ENCODE measurements around the gene ABCA2. TPM values are rescaled to one million over a fixed set of nuclear protein-coding genes. Genes with fewer than 3 reads are reported as not detected.

Gene ABCA2
- total RNA-seq, 1 experiment from 2014 or later = 21.7 TPM

- H3K4me3 Mint-ChIP-seq (ENCODE audit: unreplicated experiment) = no peak overlapping the region
- H3K27ac Mint-ChIP-seq (ENCODE audit: low read depth, unreplicated experiment) = no peak overlapping the region
- ChIA-PET POLR2A (no interaction called here), CTCF (no interaction called here)
- intact Hi-C loops (cut with micrococcal nuclease) = no loop called here
- DNase-seq (ENCODE audit: unreplicated experiment) = no peak
- peaks cover 5% of the 10 kb centered on the region for H3K4me1 Mint-ChIP-seq (ENCODE audit: insufficient read depth, unreplicated experiment)
- H3K36me3 Mint-ChIP-seq (ENCODE audit: insufficient read depth, unreplicated experiment) = no peaks in the 10 kb centered on the region
- TF ChIP-seq CTCF (IDR thresholded peaks at IDR 0.05; ENCODE audit: unreplicated experiment) = no peak
- H3K27me3 Mint-ChIP-seq (ENCODE audit: insufficient read depth, unreplicated experiment) = no peaks in the 10 kb centered on the region
- BruUV-seq (replicated peaks) = no TSS peak
- H3K9me3 Mint-ChIP-seq (ENCODE audit: unreplicated experiment) = peaks cover 10% of the 10 kb centered on the region
These were observed 70.6 kb downstream of the ABCA2 start for GRCh38 chr9:136957461-136957860.

Other genes with a start within 250 kb of the ABCA2 start
- gene TMEM141, start 236.9 kb downstream of the ABCA2 start, total RNA-seq (2022) = 56.0 and 70.4 TPM in 2 replicates
- gene CCDC183, start 231.9 kb downstream of the ABCA2 start, total RNA-seq (2022) = 0.26 and 1.3 TPM in 2 replicates
- gene RABL6, start 220.3 kb downstream of the ABCA2 start, total RNA-seq (2022) = 77.8 and 84.2 TPM in 2 replicates
- gene AJM1, start 185.8 kb downstream of the ABCA2 start, total RNA-seq (2022) = 5.6 and 5.7 TPM in 2 replicates
- gene PHPT1, start 178.8 kb downstream of the ABCA2 start, total RNA-seq (2022) = 173 and 193 TPM in 2 replicates
- 11.8 and 14.1 TPM in 2 replicates for gene MAMDC4, start 175.9 kb downstream of the ABCA2 start, total RNA-seq (2022)
- 480 and 581 TPM in 2 replicates for gene EDF1, start 161.9 kb downstream of the ABCA2 start, total RNA-seq (2022)
- gene TRAF2, start 141.7 kb downstream of the ABCA2 start, total RNA-seq (2022) = 10.7 and 14.1 TPM in 2 replicates
- gene FBXW5, start 83.5 kb downstream of the ABCA2 start, total RNA-seq (2022) = 88.8 and 100 TPM in 2 replicates
- gene C8G, start 83.0 kb downstream of the ABCA2 start, total RNA-seq (2022) = 1.0 and 1.1 TPM in 2 replicates
- 0.86 and 1.2 TPM in 2 replicates for gene LCN12, start 76.0 kb downstream of the ABCA2 start, total RNA-seq (2022)
- 1.1 and 1.8 TPM in 2 replicates for gene PTGDS, start 50.7 kb downstream of the ABCA2 start, total RNA-seq (2022)
- gene LCNL1, start 45.2 kb downstream of the ABCA2 start, total RNA-seq (2022) = not detected in 2 replicates
- 43.6 and 57.9 TPM in 2 replicates for gene PAXX, start 35.8 kb downstream of the ABCA2 start, total RNA-seq (2022)
- 1.2 and 4.2 TPM in 2 replicates for gene CLIC3, start 31.7 kb downstream of the ABCA2 start, total RNA-seq (2022)
- gene FUT7, start 3.9 kb upstream of the ABCA2 start, total RNA-seq (2022) = 0.12 TPM in 1 of 2 replicates, not detected in the other
- gene NPDC1, start 17.9 kb upstream of the ABCA2 start, total RNA-seq (2022) = 161 and 171 TPM in 2 replicates
- gene ENTPD2, start 25.8 kb upstream of the ABCA2 start, total RNA-seq (2022) = 13.4 and 31.5 TPM in 2 replicates
- gene SAPCD2, start 42.3 kb upstream of the ABCA2 start, total RNA-seq (2022) = 5.7 and 15.7 TPM in 2 replicates
- gene UAP1L1, start 49.3 kb upstream of the ABCA2 start, total RNA-seq (2022) = 1.0 and 3.7 TPM in 2 replicates
- gene MAN1B1, start 58.7 kb upstream of the ABCA2 start, total RNA-seq (2022) = 46.5 and 49.1 TPM in 2 replicates
- 139 and 157 TPM in 2 replicates for gene DPP7, start 86.5 kb upstream of the ABCA2 start, total RNA-seq (2022)
- gene GRIN1, start 110.9 kb upstream of the ABCA2 start, total RNA-seq (2022) = 0.61 and 1.4 TPM in 2 replicates
- gene LRRC26, start 141.8 kb upstream of the ABCA2 start, total RNA-seq (2022) = not detected in 2 replicates
- not detected in 2 replicates for gene TMEM210, start 143.8 kb upstream of the ABCA2 start, total RNA-seq (2022)
- 42.1 and 43.6 TPM in 2 replicates for gene ANAPC2, start 160.3 kb upstream of the ABCA2 start, total RNA-seq (2022)
- gene SSNA1, start 160.4 kb upstream of the ABCA2 start, total RNA-seq (2022) = 81.4 and 82.6 TPM in 2 replicates
- 12.6 and 13.4 TPM in 2 replicates for gene TPRN, start 172.5 kb upstream of the ABCA2 start, total RNA-seq (2022)
- 31.4 and 35.6 TPM in 2 replicates for gene TMEM203, start 177.4 kb upstream of the ABCA2 start, total RNA-seq (2022)
- gene NDOR1, start 177.5 kb upstream of the ABCA2 start, total RNA-seq (2022) = 16.6 and 18.0 TPM in 2 replicates
- 2.5 and 3.1 TPM in 2 replicates for gene RNF208, start 194.0 kb upstream of the ABCA2 start, total RNA-seq (2022)
- 1.4 and 1.8 TPM in 2 replicates for gene CYSRT1, start 196.9 kb upstream of the ABCA2 start, total RNA-seq (2022)
- 0.16 and 0.44 TPM in 2 replicates for gene RNF224, start 199.3 kb upstream of the ABCA2 start, total RNA-seq (2022)
- not detected in 2 replicates for gene SLC34A3, start 202.7 kb upstream of the ABCA2 start, total RNA-seq (2022)
- 171 and 180 TPM in 2 replicates for gene TUBB4B, start 213.1 kb upstream of the ABCA2 start, total RNA-seq (2022)
- gene STPG3, start 223.0 kb upstream of the ABCA2 start, total RNA-seq (2022) = not detected in 2 replicates
- gene NELFB, start 227.1 kb upstream of the ABCA2 start, total RNA-seq (2022) = 38.0 and 40.5 TPM in 2 replicates
- 20.6 and 21.9 TPM in 2 replicates for gene TOR4A, start 249.5 kb upstream of the ABCA2 start, total RNA-seq (2022)

All from MCF 10A (cell line).